Endothelial cell (in vitro differentiated cells): ENCODE data around the gene SLC16A3. TPM values are rescaled to one million over a fixed set of nuclear protein-coding genes. Genes with fewer than 3 reads are reported as not detected.

Source experiments
- DNase-seq: peaks from one replicate; pipeline ENCODE4 v3.0.0; 2021; ENCODE audit warnings: low spot score
- H3K27ac Mint-ChIP-seq: one replicate; pipeline ENCODE4 v1.8.0; 2021; ENCODE audit warnings: mixed read lengths, inconsistent platforms; ENCODE audit not compliant: unreplicated experiment
- H3K27me3 Mint-ChIP-seq: one replicate; pipeline ENCODE4 v1.8.0; 2021; ENCODE audit warnings: mild to moderate bottlenecking, moderate library complexity, mixed read lengths, inconsistent platforms; ENCODE audit not compliant: unreplicated experiment
- H3K36me3 Mint-ChIP-seq: one replicate; pipeline ENCODE4 v1.8.0; 2021; ENCODE audit warnings: mild to moderate bottlenecking, low read depth, mixed read lengths, inconsistent platforms; ENCODE audit not compliant: unreplicated experiment
- H3K4me1 Mint-ChIP-seq: one replicate; pipeline ENCODE4 v1.8.0; 2021; ENCODE audit warnings: mild to moderate bottlenecking, mixed read lengths, inconsistent platforms; ENCODE audit not compliant: unreplicated experiment
- H3K4me3 Mint-ChIP-seq: one replicate; pipeline ENCODE4 v1.8.0; 2021; ENCODE audit warnings: mild to moderate bottlenecking, mixed read lengths, inconsistent platforms; ENCODE audit not compliant: unreplicated experiment
- H3K9me3 Mint-ChIP-seq: one replicate; pipeline ENCODE4 v1.8.0; 2021; ENCODE audit warnings: mixed read lengths, inconsistent platforms; ENCODE audit not compliant: unreplicated experiment
- total RNA-seq: library from RNA; stranded (reverse); fragmentation: NEBNext Ultra II Directional; extraction: Animal tissue kit (Norgen Biotek cat#: 25700); gene quantifications from one replicate; pipeline ENCODE4 v1.2.1, GENCODE V29; 2021; ENCODE audit not compliant: unreplicated experiment
- TF ChIP-seq, protein P1 (sequence below): fragments of 200-600 bp; sonication (generic); IDR thresholded peaks from one replicate; pipeline ENCODE4 v1.5.0; 2021; ENCODE audit warnings: antibody characterized with exemption; ENCODE audit not compliant: unreplicated experiment

SLC16A3 gene
- total RNA-seq, 1 donor from 2014 or later = 76.2 TPM

DNA sequence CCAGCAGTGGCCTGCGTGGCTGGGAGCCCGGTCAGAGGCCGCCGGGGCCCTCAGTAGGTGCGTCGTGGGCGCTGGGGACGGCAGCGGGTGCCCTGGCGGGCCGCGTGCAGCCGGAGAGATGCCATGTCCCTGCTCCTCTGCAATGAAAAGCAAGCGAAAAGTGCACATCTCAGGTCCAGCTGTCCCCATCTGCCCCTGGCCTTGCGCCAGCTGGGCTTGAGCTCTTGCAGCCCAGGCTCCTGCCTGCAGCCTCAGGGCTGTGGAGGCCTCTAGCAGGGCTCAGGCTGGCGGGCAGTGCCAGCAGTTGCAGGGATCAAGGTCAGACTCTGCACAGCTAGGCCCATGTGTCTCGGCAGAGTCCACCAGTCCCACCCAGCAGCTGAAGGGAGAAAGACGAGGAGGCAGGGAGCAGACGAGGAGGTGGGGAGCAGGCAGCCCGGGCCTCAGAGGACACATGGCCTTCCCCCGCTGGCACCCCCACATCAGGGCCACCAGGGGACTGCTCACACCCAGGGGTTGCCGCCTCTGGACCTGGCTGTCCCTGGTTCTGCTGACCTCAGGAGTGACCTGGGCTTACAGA, 11.2 kb downstream of the SLC16A3 start:
- Mint-ChIP-seq H3K27ac (no peak overlapping the region), H3K4me1 (peaks cover 11% of the 10 kb centered on the region), H3K27me3 (peaks cover 18% of the 10 kb centered on the region), H3K9me3 (no peaks in the 10 kb centered on the region), H3K36me3 (peaks cover 23% of the 10 kb centered on the region), H3K4me3 (no peak overlapping the region)
- TF ChIP-seq, protein P1, sequence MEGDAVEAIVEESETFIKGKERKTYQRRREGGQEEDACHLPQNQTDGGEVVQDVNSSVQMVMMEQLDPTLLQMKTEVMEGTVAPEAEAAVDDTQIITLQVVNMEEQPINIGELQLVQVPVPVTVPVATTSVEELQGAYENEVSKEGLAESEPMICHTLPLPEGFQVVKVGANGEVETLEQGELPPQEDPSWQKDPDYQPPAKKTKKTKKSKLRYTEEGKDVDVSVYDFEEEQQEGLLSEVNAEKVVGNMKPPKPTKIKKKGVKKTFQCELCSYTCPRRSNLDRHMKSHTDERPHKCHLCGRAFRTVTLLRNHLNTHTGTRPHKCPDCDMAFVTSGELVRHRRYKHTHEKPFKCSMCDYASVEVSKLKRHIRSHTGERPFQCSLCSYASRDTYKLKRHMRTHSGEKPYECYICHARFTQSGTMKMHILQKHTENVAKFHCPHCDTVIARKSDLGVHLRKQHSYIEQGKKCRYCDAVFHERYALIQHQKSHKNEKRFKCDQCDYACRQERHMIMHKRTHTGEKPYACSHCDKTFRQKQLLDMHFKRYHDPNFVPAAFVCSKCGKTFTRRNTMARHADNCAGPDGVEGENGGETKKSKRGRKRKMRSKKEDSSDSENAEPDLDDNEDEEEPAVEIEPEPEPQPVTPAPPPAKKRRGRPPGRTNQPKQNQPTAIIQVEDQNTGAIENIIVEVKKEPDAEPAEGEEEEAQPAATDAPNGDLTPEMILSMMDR = no peak
- no peak for DNase-seq

DNA sequence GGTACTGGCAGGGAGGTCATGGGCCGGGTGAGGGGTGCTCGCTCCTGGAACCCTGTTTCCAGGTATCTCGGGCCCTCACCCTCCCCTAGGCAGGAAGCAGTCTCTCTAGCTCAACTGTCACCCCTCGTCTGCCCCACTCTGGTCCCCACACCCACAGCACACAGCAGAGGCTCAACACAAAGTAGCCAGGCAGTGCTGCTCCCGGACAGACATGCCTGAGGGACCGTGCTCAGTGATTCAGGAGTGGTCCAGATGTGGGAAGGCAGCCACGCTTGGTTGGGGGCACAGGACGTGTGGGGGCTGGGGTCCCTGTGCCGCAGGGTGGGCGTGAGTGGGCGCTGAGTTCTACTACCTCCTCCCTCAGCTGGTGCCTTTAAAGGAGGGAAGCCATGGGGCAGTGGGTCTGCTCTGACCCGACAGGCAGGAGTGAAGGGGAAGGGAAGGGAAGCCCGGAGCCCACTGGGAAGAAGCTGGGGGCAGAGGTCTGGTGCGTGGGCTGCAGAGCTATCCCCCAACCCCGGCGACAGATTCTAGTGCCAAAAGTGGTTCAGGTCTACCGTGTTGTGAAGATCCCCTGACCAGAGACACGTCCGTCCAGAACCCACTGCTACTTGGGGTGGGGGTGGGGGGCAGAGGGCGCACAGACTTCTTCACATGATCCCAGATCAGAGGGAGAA, 11.8 kb downstream of the SLC16A3 start:
- no peak overlapping the region for H3K27ac Mint-ChIP-seq
- peaks cover 27% of the 10 kb centered on the region for H3K36me3 Mint-ChIP-seq
- TF ChIP-seq, protein P1 = no peak
- peak overlapping the region; percentile 73 for H3K4me3 Mint-ChIP-seq
- peaks cover 22% of the 10 kb centered on the region for H3K27me3 Mint-ChIP-seq
- H3K9me3 Mint-ChIP-seq = no peaks in the 10 kb centered on the region
- peaks cover 11% of the 10 kb centered on the region for H3K4me1 Mint-ChIP-seq
- DNase-seq = no peak

- H3K9me3 Mint-ChIP-seq = no peaks in the 10 kb centered on the region
- H3K27ac Mint-ChIP-seq = no peak overlapping the region
- no peak overlapping the region for H3K4me3 Mint-ChIP-seq
- H3K36me3 Mint-ChIP-seq = peaks cover 31% of the 10 kb centered on the region
- peaks cover 21% of the 10 kb centered on the region for H3K27me3 Mint-ChIP-seq
- no peak for DNase-seq
- H3K4me1 Mint-ChIP-seq = peaks cover 15% of the 10 kb centered on the region
- TF ChIP-seq, protein P1 = no peak
Measured at GRCh38 chr17:82241183-82241925, 12.5 kb downstream of the SLC16A3 start.

- H3K27me3 Mint-ChIP-seq = peaks cover 24% of the 10 kb centered on the region
- H3K4me1 Mint-ChIP-seq = peaks cover 19% of the 10 kb centered on the region
- DNase-seq = no peak
- TF ChIP-seq, protein P1 = no peak
- H3K9me3 Mint-ChIP-seq = no peaks in the 10 kb centered on the region
- no peak overlapping the region for H3K27ac Mint-ChIP-seq
- no peak overlapping the region for H3K4me3 Mint-ChIP-seq
- H3K36me3 Mint-ChIP-seq = peaks cover 33% of the 10 kb centered on the region
Measured at GRCh38 chr17:82241926-82242697, 13.3 kb downstream of the SLC16A3 start.
